Inflammatory macrophage treated with lipopolysaccharide for 4 hours (primary cell): ENCODE measurements around the gene GOLGA8H.
"Not testable (repeated sequence)": the region's sequence is repeated elsewhere in the genome, so short reads cannot be mapped to it uniquely, and the experiment has no call there.

Source experiments
- DNase-seq: peaks from one replicate; pipeline ENCODE4 v3.0.0-alpha.2; 2020

Gene GOLGA8H

GRCh38 chr15:30603796-30604195 is at the start of gene GOLGA8H:
GOLGA8H (plus strand) TSS chr15:30604028; CDS start chr15:30604126, 98 bp downstream.
- not testable (repeated sequence) for DNase-seq

DNA sequence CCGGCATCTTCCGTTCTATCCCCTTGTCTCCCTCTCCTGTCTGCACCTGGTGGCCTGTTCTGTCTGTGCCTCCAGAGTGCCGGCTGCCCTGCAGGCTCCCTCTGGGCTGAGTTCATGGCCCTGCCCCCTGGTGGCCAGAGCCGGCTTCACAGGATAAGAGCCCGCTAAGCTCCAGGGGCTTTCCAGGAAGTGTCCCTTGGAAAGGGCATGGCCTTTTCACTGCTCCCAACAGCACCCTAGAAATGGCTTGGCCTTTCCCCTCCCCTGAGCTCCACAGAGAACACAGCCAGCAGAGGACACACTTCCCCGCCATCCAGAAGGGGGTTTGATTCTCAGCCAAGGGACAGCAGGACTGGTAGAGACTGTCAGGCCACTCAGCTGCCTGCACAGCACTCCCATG is 36.9 kb upstream of the GOLGA8H start:
- DNase-seq, result not testable (repeated sequence)

- not testable (repeated sequence) for DNase-seq
Observed at GRCh38 chr15:30573012-30573491, 30.8 kb upstream of the GOLGA8H start.

GRCh38 chr15:30579394-30579970 is 24.3 kb upstream of the GOLGA8H start:
- not testable (repeated sequence) for DNase-seq

DNA sequence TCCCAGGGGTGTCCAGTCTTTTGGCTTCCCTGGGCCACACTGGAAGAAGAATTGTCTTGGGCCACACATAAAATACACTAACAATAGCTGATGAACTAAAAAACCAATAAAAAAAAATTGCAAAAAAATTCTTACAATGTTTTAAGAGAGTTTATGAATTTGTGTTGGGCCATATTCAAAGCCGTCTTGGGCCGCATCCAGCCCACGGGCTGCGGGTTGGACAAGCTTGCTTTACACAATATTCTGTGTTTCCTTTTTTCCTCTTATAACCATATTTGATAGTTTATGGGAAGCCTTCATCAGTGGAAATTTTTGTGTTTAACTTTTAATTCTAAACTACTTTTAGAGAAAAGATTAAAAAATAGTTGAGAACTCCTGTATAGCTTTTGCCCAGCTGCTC is 23.1 kb upstream of the GOLGA8H start:
- DNase-seq, result not testable (repeated sequence)

DNA sequence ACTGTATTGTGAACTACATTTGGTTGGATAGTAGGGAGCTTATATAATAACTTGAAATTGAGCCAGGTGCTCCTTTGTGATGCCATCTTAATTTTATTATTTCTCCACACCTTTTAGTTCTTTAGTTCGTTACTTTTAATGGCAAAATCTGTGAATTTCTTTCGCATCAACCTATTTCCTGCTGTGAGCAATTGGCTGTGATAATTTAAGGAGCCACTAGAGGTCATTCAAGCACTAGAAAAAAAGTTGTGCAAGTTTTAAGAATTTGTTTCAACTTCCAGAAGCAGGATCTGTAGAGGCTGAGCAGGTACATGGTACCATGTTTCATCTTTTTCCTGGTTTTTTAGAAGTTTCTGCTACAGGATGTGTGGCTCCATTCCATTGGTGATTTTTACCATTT is 4.9 kb upstream of the GOLGA8H start:
- DNase-seq, result not testable (repeated sequence)

DNA sequence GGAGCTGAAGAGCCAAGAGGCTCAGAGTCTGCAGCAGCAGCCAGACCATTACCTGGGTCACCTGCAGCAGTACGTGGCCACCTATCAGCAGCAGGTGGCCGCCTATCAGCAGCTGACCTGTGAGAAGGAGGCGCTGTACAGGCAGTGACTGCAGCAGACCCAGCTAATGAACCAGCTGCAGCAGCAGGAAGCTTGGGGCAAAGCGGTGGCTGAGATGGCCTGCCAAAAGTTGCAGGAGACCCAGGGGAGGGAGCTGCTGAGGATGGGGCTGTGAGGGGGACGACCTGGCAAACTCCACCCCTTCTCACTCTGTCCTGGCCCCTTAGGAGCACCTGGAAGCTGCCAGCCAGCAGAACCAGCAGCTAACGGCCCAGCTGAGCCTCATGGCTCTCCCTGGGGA is 8.4 kb downstream of the GOLGA8H start:
- DNase-seq, result not testable (repeated sequence)

GRCh38 chr15:30621342-30621741 is 17.5 kb downstream of the GOLGA8H start:
- DNase-seq, result peak; percentile 0

DNA sequence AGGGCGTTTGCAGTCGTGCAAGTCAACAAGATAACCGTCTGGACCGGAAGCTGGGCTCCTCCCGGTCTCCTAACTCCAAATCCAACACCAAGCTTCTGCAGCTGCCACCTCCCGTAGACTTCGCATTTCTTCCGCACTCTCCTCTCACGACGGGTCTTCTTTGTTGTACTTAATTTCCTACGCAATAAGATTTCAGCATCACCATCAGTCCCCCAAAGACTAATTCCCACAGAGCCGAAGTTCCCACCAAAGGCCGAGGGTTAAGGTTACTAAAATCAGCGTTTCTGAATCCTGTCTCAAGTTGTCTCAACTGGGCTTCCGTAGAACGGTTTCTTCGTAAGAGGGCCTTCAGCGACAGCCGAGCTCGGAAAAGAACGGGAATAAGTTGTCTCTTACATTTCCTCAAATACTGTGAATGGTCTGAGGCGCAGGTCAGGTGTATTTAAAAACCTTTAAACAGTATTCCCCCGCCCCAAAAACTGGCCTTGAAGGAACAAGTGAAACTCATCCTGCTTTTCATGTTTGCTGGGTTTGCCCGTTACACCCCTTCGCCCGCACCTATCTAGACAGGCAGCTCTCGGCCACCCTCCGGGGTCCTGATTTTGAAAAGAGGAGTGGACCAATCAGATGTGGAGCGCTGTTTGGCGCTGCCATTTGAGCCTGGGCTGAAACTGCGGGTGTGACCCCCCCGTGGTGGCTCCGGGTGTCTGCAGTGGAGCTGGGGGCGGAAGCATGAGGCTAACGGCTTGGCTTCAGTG is 21.8 kb downstream of the GOLGA8H start, which contains the start of gene ARHGAP11B:
ARHGAP11B (plus strand) TSS at position 693 of the 758 bp plus-strand sequence.
- peak; percentile 96 for DNase-seq

DNA sequence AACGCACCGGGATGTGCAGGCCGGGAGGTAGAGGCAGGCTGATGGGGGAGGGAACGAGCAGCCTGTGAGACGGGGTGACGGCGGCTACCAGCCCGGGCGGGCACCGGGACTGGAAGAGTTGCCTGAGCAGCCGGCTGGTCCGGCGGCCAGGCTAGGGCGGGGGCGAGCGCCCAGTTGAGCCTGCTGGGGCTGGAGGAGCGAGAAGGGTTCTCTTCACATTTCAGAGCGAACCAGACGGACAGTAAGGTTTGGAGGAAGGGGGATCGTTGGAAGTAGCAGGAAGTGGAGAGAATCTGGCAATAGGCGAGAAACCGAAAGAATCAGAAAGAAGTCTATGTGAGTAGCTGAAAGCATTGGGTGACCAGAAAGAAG is 22.4 kb downstream of the GOLGA8H start:
- DNase-seq, result peak; percentile 44

DNA sequence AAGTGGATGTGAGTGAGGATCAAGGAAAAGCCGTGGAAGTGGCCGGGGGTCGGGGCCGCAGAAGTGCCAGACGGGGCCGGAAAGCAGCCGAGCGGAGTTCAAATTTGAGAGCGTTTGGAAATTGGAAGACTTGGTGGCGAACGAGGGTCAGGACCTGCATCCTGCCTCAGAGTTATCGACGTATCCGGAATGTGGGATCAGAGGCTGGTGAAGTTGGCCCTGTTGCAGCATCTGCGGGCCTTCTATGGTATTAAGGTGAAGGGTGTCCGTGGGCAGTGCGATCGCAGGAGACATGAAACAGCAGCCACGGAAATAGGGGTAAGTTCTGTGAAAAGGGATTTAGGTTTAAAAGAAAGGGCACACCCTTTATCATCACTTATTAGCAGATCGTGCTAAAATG is 22.8 kb downstream of the GOLGA8H start:
- not testable (repeated sequence) for DNase-seq

GRCh38 chr15:30650012-30650929 is 46.4 kb downstream of the GOLGA8H start:
- DNase-seq, result peak; percentile 50

DNA sequence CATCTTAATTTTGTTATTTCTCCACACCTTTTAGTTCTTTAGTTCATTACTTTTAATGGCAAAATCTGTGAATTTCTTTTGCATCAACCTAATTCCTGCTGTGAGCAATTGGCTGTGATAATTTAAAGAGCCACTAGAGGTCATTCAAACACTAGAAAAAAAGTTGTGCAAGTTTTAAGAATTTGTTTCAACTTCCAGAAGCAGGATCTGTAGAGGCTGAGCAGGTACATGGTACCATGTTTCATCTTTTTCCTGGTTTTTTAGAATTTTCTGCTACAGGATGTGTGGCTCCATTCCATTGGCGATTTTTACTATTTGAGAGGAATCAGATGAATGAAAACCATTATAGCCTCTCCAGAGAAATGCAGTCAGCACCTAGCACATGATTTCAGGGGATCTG is 57.3 kb downstream of the GOLGA8H start:
- peak; percentile 30 for DNase-seq
